CD14-positive monocyte (primary cell): ENCODE measurements around the gene IFT122. TPM values are rescaled to one million over a fixed set of nuclear protein-coding genes. Genes with fewer than 3 reads are reported as not detected.
A peak's percentile ranks its signal among the peaks of the same experiment; 100 is the strongest.
"Not testable (repeated sequence)": the region's sequence is repeated elsewhere in the genome, so short reads cannot be mapped to it uniquely, and the experiment has no call there.

Experiments used
- DNase-seq, 3 donors: peaks; one replicate each; pipeline ENCODE4 v3.0.0-alpha.2; 2011 to 2022
- H2AFZ ChIP-seq: 2 replicates; pipeline ENCODE4 v1.6.0; 2012; ENCODE audit warnings: mild to moderate bottlenecking, low read depth, low read length, inconsistent platforms; ENCODE audit not compliant: insufficient read depth, poor library complexity, severe bottlenecking
- H3K27ac ChIP-seq, 2 donors: 1 replicate in 1 of 2; 2 replicates in 1 of 2; pipeline ENCODE4 v1.5.1; 2012 to 2013; ENCODE audit warnings: low read length in 2 of 2, control low read depth in 1 of 2, inconsistent platforms in 1 of 2, low read depth in 1 of 2, mild to moderate bottlenecking in 1 of 2
- H3K27me3 ChIP-seq, 2 donors: one replicate each; pipeline versions ENCODE4 v1.6.0 to v1.6.1; 2011 to 2013; ENCODE audit warnings: low read length in 2 of 2; ENCODE audit not compliant: control insufficient read depth in 2 of 2, insufficient read depth in 2 of 2
- H3K36me3 ChIP-seq, 2 donors: replicated peaks in 1 of 2; 1 replicate in 1 of 2; 2 replicates in 1 of 2; pipeline versions ENCODE4 v1.5.1 to v1.6.1; 2012 to 2013; ENCODE audit warnings: low read length in 2 of 2, control low read depth in 1 of 2, inconsistent platforms in 1 of 2, mild to moderate bottlenecking in 1 of 2; ENCODE audit not compliant: insufficient read depth in 2 of 2, control insufficient read depth in 1 of 2
- H3K4me1 ChIP-seq, 2 donors: 1 replicate in 1 of 2; 2 replicates in 1 of 2; pipeline versions ENCODE4 v1.5.1 to v1.6.1; 2012 to 2013; ENCODE audit warnings: low read length in 2 of 2, control low read depth in 1 of 2, inconsistent platforms in 1 of 2, mild to moderate bottlenecking in 1 of 2, moderate library complexity in 1 of 2; ENCODE audit not compliant: insufficient read depth in 2 of 2, control insufficient read depth in 1 of 2
- H3K4me2 ChIP-seq: replicated peaks from 2 replicates; pipeline ENCODE3; 2012; ENCODE audit warnings: low read length, moderate library complexity, mild to moderate bottlenecking; ENCODE audit not compliant: poor library complexity, severe bottlenecking; ENCODE audit errors: extremely low read depth
- H3K4me3 ChIP-seq, 3 experiments: fragments of 200-600 bp in 1 of 3; sonication (generic) in 1 of 3; replicated peaks in 1 of 3; 1 replicate in 2 of 3; 2 replicates in 1 of 3; pipeline ENCODE4 v1.5.1; 2011 to 2013; ENCODE audit warnings: low read length in 3 of 3, mild to moderate bottlenecking in 3 of 3, control low read depth in 2 of 3, low read depth in 2 of 3, inconsistent platforms in 1 of 3, moderate library complexity in 1 of 3
- H3K79me2 ChIP-seq: 2 replicates; pipeline ENCODE4 v1.6.0; 2012; ENCODE audit warnings: mild to moderate bottlenecking, control low read depth, inconsistent platforms, low read length, moderate library complexity; ENCODE audit not compliant: insufficient read depth
- H3K9ac ChIP-seq: 2 replicates; pipeline ENCODE4 v1.6.0; 2017; ENCODE audit warnings: low read length, mild to moderate bottlenecking; ENCODE audit not compliant: insufficient read depth, poor library complexity, severe bottlenecking
- H3K9me3 ChIP-seq, 2 donors: replicated peaks in 1 of 2; 1 replicate in 1 of 2; 2 replicates in 1 of 2; pipeline versions ENCODE4 v1.5.1 to v1.6.1; 2012 to 2013; ENCODE audit warnings: low read length in 2 of 2, control low read depth in 1 of 2; ENCODE audit not compliant: control insufficient read depth in 1 of 2, insufficient read depth in 1 of 2
- H4K20me1 ChIP-seq: 2 replicates; pipeline ENCODE4 v1.6.0; 2012; ENCODE audit warnings: mild to moderate bottlenecking, low read length, control low read depth, moderate library complexity; ENCODE audit not compliant: insufficient read depth
- H3K27ac Mint-ChIP-seq, 7 donors: one replicate each; pipeline ENCODE4 v1.8.0; 2020; ENCODE audit warnings: mild to moderate bottlenecking in 7 of 7, mixed read lengths in 7 of 7, moderate library complexity in 6 of 7, inconsistent platforms in 2 of 7
- H3K27me3 Mint-ChIP-seq, 3 donors: one replicate each; pipeline ENCODE4 v1.8.0; 2021 to 2022; ENCODE audit warnings: low read depth in 3 of 3, mild to moderate bottlenecking in 3 of 3, mixed read lengths in 3 of 3, moderate library complexity in 3 of 3, inconsistent platforms in 1 of 3
- H3K36me3 Mint-ChIP-seq, 2 donors: one replicate each; pipeline ENCODE4 v1.8.0; 2020; ENCODE audit warnings: mixed read lengths in 2 of 2, inconsistent platforms in 1 of 2, mild to moderate bottlenecking in 1 of 2
- H3K4me1 Mint-ChIP-seq: one replicate; pipeline ENCODE4 v1.8.0; 2020; ENCODE audit warnings: mild to moderate bottlenecking, mixed read lengths
- H3K4me3 Mint-ChIP-seq, 2 donors: one replicate each; pipeline ENCODE4 v1.8.0; 2020; ENCODE audit warnings: mild to moderate bottlenecking in 2 of 2, mixed read lengths in 2 of 2, moderate library complexity in 1 of 2
- H3K9me3 Mint-ChIP-seq, 7 donors: one replicate each; pipeline ENCODE4 v1.8.0; 2020 to 2022; ENCODE audit warnings: mixed read lengths in 7 of 7, mild to moderate bottlenecking in 6 of 7, moderate library complexity in 6 of 7, inconsistent platforms in 2 of 7
- WGBS: methylation state at CpG from one replicate; pipeline ENCODE4 v1.1.5; 2013; ENCODE audit warnings: missing lambda C conversion rate; ENCODE audit not compliant: insufficient coverage; 5-methylcytosine and 5-hydroxymethylcytosine counted together
- intact Hi-C, 2 donors: fragments of 100-400 bp; cut with micrococcal nuclease; formaldehyde crosslinking; loops; one replicate each; pipeline versions ENCODE4 v1.15.0 to v1.15.1; 2023
- polyA plus RNA-seq, 3 donors: library from polyadenylated mRNA; depleted of rRNA in 1 of 3; unstranded in 2 of 3; stranded (reverse) in 1 of 3; fragments of 300-500 nt in 2 of 3; fragments of >200 nt in 1 of 3; fragmentation: Illumina TruSeq in 2 of 3; gene quantifications; 1 replicate in 2 of 3; 2 replicates in 1 of 3; pipeline ENCODE4 v1.2.3, GENCODE V29; 2012 to 2021
- TF ChIP-seq, protein P1 (sequence below): fragments of 200-600 bp; IDR thresholded peaks from one replicate; pipeline ENCODE4 v1.8.0; 2022; ENCODE audit warnings: antibody characterized with exemption, mild to moderate bottlenecking

Gene IFT122
- polyA plus RNA-seq, 3 donors = 3.3 to 12.2 (median 3.6) TPM

GRCh38 chr3:129393271-129393670 lies 46.8 kb upstream of the IFT122 start:
- peak overlapping the region in 1 of 7 donors; percentile 53 for H3K27ac Mint-ChIP-seq
- Histone ChIP-seq H3K79me2 (peaks cover 37% of the 10 kb centered on the region), H3K27me3 (no peaks in the 10 kb centered on the region), H3K9me3 (no peaks in the 10 kb centered on the region), H3K36me3 (peaks cover 62 to 94% of the 10 kb centered on the region in 2 donors), H3K4me1 (peaks cover 7 to 9% of the 10 kb centered on the region in 2 donors), H3K4me2 (no peak overlapping the region), H3K4me3 (no peak overlapping the region), H2AFZ (no peak overlapping the region), H3K27ac (no peak overlapping the region), H3K9ac (no peak overlapping the region), H4K20me1 (peaks cover 42% of the 10 kb centered on the region)
- H3K36me3 Mint-ChIP-seq = peaks cover 69 to 81% of the 10 kb centered on the region in 2 donors
- H3K27me3 Mint-ChIP-seq = no peaks in the 10 kb centered on the region
- no peaks in the 10 kb centered on the region for H3K9me3 Mint-ChIP-seq
- H3K4me1 Mint-ChIP-seq = peaks cover 15% of the 10 kb centered on the region
- intact Hi-C loops = no loop called here
- H3K4me3 Mint-ChIP-seq = no peak overlapping the region
- no peak for DNase-seq
- TF ChIP-seq, protein P1, sequence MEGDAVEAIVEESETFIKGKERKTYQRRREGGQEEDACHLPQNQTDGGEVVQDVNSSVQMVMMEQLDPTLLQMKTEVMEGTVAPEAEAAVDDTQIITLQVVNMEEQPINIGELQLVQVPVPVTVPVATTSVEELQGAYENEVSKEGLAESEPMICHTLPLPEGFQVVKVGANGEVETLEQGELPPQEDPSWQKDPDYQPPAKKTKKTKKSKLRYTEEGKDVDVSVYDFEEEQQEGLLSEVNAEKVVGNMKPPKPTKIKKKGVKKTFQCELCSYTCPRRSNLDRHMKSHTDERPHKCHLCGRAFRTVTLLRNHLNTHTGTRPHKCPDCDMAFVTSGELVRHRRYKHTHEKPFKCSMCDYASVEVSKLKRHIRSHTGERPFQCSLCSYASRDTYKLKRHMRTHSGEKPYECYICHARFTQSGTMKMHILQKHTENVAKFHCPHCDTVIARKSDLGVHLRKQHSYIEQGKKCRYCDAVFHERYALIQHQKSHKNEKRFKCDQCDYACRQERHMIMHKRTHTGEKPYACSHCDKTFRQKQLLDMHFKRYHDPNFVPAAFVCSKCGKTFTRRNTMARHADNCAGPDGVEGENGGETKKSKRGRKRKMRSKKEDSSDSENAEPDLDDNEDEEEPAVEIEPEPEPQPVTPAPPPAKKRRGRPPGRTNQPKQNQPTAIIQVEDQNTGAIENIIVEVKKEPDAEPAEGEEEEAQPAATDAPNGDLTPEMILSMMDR = no peak
- WGBS = 76% methylated on average over 6 of the region's 6 CpGs

DNA sequence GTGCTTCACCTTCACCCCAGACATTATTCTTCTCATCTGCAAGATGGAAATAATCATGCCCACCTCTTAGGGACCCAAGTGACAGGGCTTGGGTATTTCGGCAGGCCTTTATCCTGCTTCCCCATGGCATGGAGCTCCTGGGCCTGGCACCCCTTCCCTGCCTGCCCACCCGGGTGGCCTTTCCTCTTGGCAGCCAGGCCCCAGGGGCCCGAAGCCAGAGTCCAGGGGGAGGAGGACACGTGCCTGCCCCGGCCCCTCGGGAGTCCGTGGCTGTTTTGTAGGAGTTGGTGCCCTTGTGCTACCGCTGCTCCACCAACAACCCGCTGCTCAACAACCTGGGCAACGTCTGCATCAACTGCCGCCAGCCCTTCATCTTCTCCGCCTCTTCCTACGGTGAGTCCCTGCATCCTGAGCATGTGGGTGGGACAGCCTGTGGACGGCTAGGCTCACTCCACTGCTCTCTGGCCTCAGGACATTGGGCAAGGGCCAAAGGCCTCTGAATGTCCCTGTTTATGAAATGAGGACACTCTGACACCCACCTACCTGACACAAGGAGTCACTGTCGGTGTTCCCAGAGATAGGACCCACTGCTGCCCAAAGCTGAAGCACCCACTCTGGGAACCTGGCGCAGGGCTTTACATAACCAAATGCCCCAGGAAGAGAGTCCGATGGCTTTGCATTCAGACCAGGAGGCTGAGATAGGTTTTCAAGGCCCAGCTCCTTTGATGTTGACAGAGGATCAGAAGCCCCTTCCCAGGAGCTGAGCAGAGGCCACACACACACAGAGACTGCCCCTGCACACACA lies 46.1 kb upstream of the IFT122 start:
- DNase-seq, intact Hi-C loops, H3K4me3 ChIP-seq, H3K27me3 ChIP-seq, H3K4me3 Mint-ChIP-seq, H3K27ac ChIP-seq, H3K27me3 Mint-ChIP-seq, H3K9ac ChIP-seq, H2AFZ ChIP-seq, H3K9me3 Mint-ChIP-seq, H3K9me3 ChIP-seq, H3K4me2 ChIP-seq: not testable (repeated sequence)
- WGBS = 100% methylated on average over 1 of the region's 17 CpGs
- Histone ChIP-seq H3K4me1 (peaks cover 13 to 16% of the 10 kb centered on the region in 2 donors), H4K20me1 (peaks cover 48% of the 10 kb centered on the region), H3K79me2 (peaks cover 44% of the 10 kb centered on the region), H3K36me3 (peaks cover 58 to 87% of the 10 kb centered on the region in 2 donors)
- Mint-ChIP-seq H3K27ac (peak overlapping the region in 2 of 7 donors; percentile 53 to 84), H3K4me1 (peaks cover 21% of the 10 kb centered on the region), H3K36me3 (peaks cover 62 to 74% of the 10 kb centered on the region in 2 donors)
